ENCODE results near the gene BDP1.
"Not testable (repeated sequence)": the region's sequence is repeated elsewhere in the genome, so short reads cannot be mapped to it uniquely, and the experiment has no call there.

Gene BDP1

DNA sequence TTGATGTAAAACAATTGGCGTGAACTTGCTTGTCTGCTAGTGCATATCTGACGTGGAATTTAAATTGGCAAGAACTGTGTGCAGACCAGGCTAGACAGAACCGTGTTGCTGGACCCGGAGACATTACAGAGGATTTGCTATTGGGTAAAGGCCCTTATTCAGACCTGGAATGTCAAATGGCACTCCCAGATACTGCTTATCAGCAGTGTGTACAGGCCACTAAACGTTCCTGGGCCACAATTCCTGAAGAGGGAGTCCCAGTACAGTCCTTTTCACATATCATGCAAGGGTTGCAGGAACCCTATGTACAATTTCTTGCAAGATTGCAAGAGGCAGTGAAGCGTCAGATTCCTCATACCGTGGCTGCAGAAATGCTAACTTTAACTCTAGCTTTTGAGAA, 118.1 kb downstream of the BDP1 start:
- no peaks in the 10 kb centered on the region for H3K9me3 Mint-ChIP-seq (ENCODE audit: low read depth)
- H3K4me3 Mint-ChIP-seq = no peak overlapping the region
- H3K4me1 Mint-ChIP-seq (ENCODE audit: low read depth) = no peaks in the 10 kb centered on the region
- H3K36me3 Mint-ChIP-seq = peaks cover 13% of the 10 kb centered on the region
- H3K27me3 Mint-ChIP-seq = no peaks in the 10 kb centered on the region
- H3K27ac Mint-ChIP-seq = no peak overlapping the region

- H3K4me1 Mint-ChIP-seq (ENCODE audit: low read depth); H3K4me3 Mint-ChIP-seq; H3K27me3 Mint-ChIP-seq; H3K9me3 Mint-ChIP-seq (ENCODE audit: low read depth); H3K27ac Mint-ChIP-seq: not testable (repeated sequence)
- H3K36me3 Mint-ChIP-seq = peaks cover 13% of the 10 kb centered on the region
These were observed 120.1 kb downstream of the BDP1 start for GRCh38 chr5:71575588-71575987.

GRCh38 chr5:71576241-71576640, 120.8 kb downstream of the BDP1 start:
- no peaks in the 10 kb centered on the region for H3K9me3 Mint-ChIP-seq (ENCODE audit: low read depth)
- H3K4me3 Mint-ChIP-seq = no peak overlapping the region
- peaks cover 13% of the 10 kb centered on the region for H3K36me3 Mint-ChIP-seq

GRCh38 chr5:71577839-71578238, 122.4 kb downstream of the BDP1 start:
- H3K4me1 Mint-ChIP-seq (ENCODE audit: low read depth); H3K27ac Mint-ChIP-seq; H3K4me3 Mint-ChIP-seq; H3K27me3 Mint-ChIP-seq; H3K9me3 Mint-ChIP-seq (ENCODE audit: low read depth): not testable (repeated sequence)
- peaks cover 13% of the 10 kb centered on the region for H3K36me3 Mint-ChIP-seq

More at GRCh38 chr5:71576241-71576640, 120.8 kb downstream of the BDP1 start:
- Mint-ChIP-seq H3K27ac (no peak overlapping the region), H3K4me1 (ENCODE audit: low read depth) (no peaks in the 10 kb centered on the region), H3K27me3 (no peaks in the 10 kb centered on the region)

DNA sequence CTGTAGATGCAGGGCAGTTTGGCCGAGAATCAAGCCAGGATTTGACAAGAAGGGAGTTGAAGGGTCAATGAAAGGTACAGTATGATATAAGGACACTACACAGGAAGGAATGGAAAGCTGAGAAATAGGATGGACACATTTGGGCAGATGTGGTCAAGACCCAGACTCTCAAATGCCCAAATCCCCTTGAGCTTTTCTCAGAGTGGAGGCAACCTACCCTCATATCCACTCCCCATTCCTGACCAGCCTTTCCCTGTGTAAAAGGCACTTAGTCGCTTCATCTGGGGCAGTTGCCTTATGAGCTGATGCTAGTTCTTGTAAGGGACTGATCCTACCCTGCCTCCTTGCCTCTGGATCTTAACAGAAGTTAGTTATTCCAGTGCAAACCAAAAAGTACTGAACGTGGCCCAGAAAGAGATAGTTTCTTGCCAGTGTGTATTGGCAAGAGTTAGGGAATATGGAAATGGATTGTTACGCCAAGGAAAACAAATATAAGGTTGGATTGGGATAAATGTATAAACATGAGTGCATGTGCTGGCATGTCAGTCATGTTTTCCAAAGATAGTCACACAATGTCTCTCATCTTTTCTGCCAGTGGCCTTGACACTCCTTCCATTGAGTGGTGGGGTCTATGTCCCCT, 127.6 kb downstream of the BDP1 start:
- no peak overlapping the region for H3K27ac Mint-ChIP-seq
- no peaks in the 10 kb centered on the region for H3K9me3 Mint-ChIP-seq (ENCODE audit: low read depth)
- H3K4me1 Mint-ChIP-seq (ENCODE audit: low read depth) = peaks cover 7% of the 10 kb centered on the region
- H3K36me3 Mint-ChIP-seq = peaks cover 2% of the 10 kb centered on the region
- H3K4me3 Mint-ChIP-seq = no peak overlapping the region
- H3K27me3 Mint-ChIP-seq = no peaks in the 10 kb centered on the region

DNA sequence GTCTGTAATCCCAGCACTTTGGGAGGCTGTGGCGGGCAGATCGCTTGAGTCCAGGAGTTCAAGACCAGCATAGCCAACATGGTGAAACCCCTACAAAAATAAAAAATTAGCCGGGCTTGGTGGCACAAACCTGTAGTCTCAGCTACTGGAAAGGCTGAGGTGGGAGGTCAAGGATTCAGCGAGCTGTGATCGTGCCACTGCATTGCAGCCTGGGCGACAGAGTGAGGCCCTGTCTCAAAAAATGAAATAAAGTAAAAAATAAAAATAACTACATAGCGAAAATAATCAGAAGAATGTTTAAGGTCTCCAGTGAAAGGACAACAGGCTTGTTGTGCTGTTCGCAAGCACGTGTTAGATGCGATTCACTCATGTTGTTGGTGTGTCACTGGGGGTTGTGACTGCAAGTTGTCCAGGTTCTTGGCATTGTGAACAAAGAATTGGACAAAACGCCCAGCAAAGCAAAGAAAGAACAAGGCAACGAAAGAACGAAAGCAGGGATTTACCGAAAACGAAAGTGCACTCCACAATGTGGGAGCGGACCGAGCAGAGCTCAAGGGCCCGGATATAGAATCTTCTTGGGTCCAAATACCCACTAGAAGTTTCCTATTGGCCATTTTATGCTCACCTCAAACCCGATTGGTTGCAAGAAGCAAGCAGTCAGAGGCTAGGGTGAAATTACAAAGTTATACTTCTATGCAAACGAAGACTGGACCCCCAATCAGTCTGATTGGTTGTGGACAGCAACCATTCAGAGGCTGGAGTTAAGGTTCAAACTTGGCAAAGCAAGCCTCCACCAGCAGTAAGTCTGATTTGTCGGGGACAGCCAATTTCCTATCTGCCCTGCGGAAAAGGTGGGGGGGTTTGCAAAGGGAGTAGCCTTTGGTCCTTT, 130.8 kb downstream of the BDP1 start:
- peaks cover 8% of the 10 kb centered on the region for H3K36me3 Mint-ChIP-seq
- H3K4me3 Mint-ChIP-seq = peak overlapping the region; percentile 86
- H3K4me1 Mint-ChIP-seq (ENCODE audit: low read depth) = peaks cover 37% of the 10 kb centered on the region
- no peaks in the 10 kb centered on the region for H3K27me3 Mint-ChIP-seq
- no peaks in the 10 kb centered on the region for H3K9me3 Mint-ChIP-seq (ENCODE audit: low read depth)
- H3K27ac Mint-ChIP-seq = peak overlapping the region; percentile 97

DNA sequence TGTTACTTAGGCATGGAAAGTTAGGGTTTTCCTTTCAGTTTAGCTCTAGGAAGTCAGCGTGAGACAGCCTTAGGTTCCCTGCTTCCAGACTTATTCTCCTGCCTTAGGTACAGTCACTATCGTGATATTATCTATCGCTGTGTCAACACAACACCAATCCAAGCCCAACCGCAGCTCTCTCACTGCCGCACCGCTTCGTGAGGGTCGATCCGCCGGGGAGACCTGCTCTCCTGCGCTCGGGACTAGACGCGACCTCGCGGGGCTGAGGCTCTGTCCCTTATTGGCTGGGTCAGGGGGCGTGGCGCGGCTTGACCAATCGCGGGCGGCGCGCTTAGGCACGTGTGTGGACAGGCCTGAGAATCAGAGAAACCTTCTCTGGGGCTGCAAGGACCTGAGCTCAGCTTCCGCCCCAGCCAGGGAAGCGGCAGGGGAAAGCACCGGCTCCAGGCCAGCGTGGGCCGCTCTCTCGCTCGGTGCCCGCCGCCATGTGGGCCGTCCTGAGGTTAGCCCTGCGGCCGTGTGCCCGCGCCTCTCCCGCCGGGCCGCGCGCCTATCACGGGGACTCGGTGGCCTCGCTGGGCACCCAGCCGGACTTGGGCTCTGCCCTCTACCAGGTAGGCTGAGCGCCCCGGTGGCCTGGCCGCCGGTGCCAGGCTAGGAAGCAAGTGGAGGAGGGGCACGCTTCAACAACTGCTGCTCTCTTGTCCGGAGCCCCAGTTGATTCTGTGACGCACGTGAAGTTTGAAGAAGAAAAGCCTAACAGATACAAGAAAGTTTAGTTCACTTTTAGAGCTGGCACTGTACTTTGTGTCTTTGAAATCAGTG, 131.7 kb downstream of the BDP1 start, which contains the start of gene MCCC2:
Gene MCCC2, plus strand, starts transcription at position 400 of the 825 bp plus-strand sequence. Its CDS starts 86 bp downstream, at position 486.
- peaks cover 37% of the 10 kb centered on the region for H3K4me1 Mint-ChIP-seq (ENCODE audit: low read depth)
- H3K9me3 Mint-ChIP-seq (ENCODE audit: low read depth) = no peaks in the 10 kb centered on the region
- peak within 1 kb of the TSS; percentile 97 for H3K27ac Mint-ChIP-seq
- peak within 1 kb of the TSS; percentile 86 for H3K4me3 Mint-ChIP-seq
- no peaks in the 10 kb centered on the region for H3K27me3 Mint-ChIP-seq
- H3K36me3 Mint-ChIP-seq = peaks cover 8% of the 10 kb centered on the region

GRCh38 chr5:71587766-71588532, 132.5 kb downstream of the BDP1 start:
- peaks cover 10% of the 10 kb centered on the region for H3K36me3 Mint-ChIP-seq

GRCh38 chr5:71588533-71588885, 133.1 kb downstream of the BDP1 start:
- H3K4me1 Mint-ChIP-seq (ENCODE audit: low read depth) = peaks cover 40% of the 10 kb centered on the region

More at GRCh38 chr5:71587766-71588532, 132.5 kb downstream of the BDP1 start:
- Mint-ChIP-seq H3K27ac (peak overlapping the region; percentile 97), H3K27me3 (no peaks in the 10 kb centered on the region), H3K4me1 (ENCODE audit: low read depth) (peaks cover 40% of the 10 kb centered on the region), H3K4me3 (peak overlapping the region; percentile 86), H3K9me3 (ENCODE audit: low read depth) (no peaks in the 10 kb centered on the region)

GRCh38 chr5:71589903-71590302, 134.5 kb downstream of the BDP1 start:
- Mint-ChIP-seq H3K4me3 (peak overlapping the region; percentile 86), H3K36me3 (peaks cover 10% of the 10 kb centered on the region), H3K9me3 (ENCODE audit: low read depth) (no peaks in the 10 kb centered on the region), H3K27me3 (no peaks in the 10 kb centered on the region), H3K4me1 (ENCODE audit: low read depth) (peaks cover 40% of the 10 kb centered on the region), H3K27ac (peak overlapping the region; percentile 61)

More at GRCh38 chr5:71588533-71588885, 133.1 kb downstream of the BDP1 start:
- H3K4me3 Mint-ChIP-seq = peak overlapping the region; percentile 86
- peaks cover 10% of the 10 kb centered on the region for H3K36me3 Mint-ChIP-seq
- H3K27me3 Mint-ChIP-seq = no peaks in the 10 kb centered on the region
- peak overlapping the region; percentile 97 for H3K27ac Mint-ChIP-seq
- H3K9me3 Mint-ChIP-seq (ENCODE audit: low read depth) = no peaks in the 10 kb centered on the region

- peaks cover 12% of the 10 kb centered on the region for H3K36me3 Mint-ChIP-seq
These were observed 135.6 kb downstream of the BDP1 start for GRCh38 chr5:71591100-71591499.

DNA sequence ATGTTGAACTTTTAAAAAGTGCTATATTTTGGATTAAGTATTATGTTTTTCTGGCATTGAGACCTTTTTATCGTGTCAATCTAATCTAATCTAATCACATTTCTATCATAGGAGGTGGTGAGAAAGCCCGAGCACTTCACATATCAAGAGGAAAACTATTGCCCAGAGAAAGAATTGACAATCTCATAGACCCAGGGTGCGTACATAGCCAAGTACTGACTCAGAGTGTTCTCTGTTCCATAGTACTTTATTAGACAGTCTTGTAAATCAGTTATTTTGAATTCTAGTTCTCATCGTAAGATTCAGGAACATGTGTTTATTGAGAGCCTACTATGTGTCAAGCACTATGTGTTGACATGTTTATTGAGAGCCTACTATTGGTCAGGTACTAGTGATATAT, 140.7 kb downstream of the BDP1 start:
- H3K4me1 Mint-ChIP-seq (ENCODE audit: low read depth) = peaks cover 18% of the 10 kb centered on the region
- no peaks in the 10 kb centered on the region for H3K9me3 Mint-ChIP-seq (ENCODE audit: low read depth)
- no peak overlapping the region for H3K4me3 Mint-ChIP-seq
- H3K27me3 Mint-ChIP-seq = no peaks in the 10 kb centered on the region
- H3K27ac Mint-ChIP-seq = peak overlapping the region; percentile 4
- peaks cover 20% of the 10 kb centered on the region for H3K36me3 Mint-ChIP-seq

More at GRCh38 chr5:71591100-71591499, 135.6 kb downstream of the BDP1 start:
- H3K27me3 Mint-ChIP-seq = no peaks in the 10 kb centered on the region
- H3K9me3 Mint-ChIP-seq (ENCODE audit: low read depth) = no peaks in the 10 kb centered on the region
- peaks cover 40% of the 10 kb centered on the region for H3K4me1 Mint-ChIP-seq (ENCODE audit: low read depth)
- peak overlapping the region; percentile 22 for H3K27ac Mint-ChIP-seq
- peak overlapping the region; percentile 23 for H3K4me3 Mint-ChIP-seq

- peak overlapping the region; percentile 46 for H3K27ac Mint-ChIP-seq
- H3K27me3 Mint-ChIP-seq = no peaks in the 10 kb centered on the region
- peaks cover 20% of the 10 kb centered on the region for H3K36me3 Mint-ChIP-seq
- no peak overlapping the region for H3K4me3 Mint-ChIP-seq
- no peaks in the 10 kb centered on the region for H3K9me3 Mint-ChIP-seq (ENCODE audit: low read depth)
- peaks cover 26% of the 10 kb centered on the region for H3K4me1 Mint-ChIP-seq (ENCODE audit: low read depth)
These were observed 141.6 kb downstream of the BDP1 start for GRCh38 chr5:71597001-71597400.

- H3K9me3 Mint-ChIP-seq (ENCODE audit: low read depth) = no peaks in the 10 kb centered on the region
- peak overlapping the region; percentile 57 for H3K4me3 Mint-ChIP-seq
- peaks cover 33% of the 10 kb centered on the region for H3K4me1 Mint-ChIP-seq (ENCODE audit: low read depth)
- peaks cover 32% of the 10 kb centered on the region for H3K36me3 Mint-ChIP-seq
- H3K27me3 Mint-ChIP-seq = no peaks in the 10 kb centered on the region
- peak overlapping the region; percentile 93 for H3K27ac Mint-ChIP-seq
These were observed 145.3 kb downstream of the BDP1 start for GRCh38 chr5:71600783-71601182.
